ENCODE results near the gene SLC51B.
"Not testable (repeated sequence)": the region's sequence is repeated elsewhere in the genome, so short reads cannot be mapped to it uniquely, and the experiment has no call there.

The SLC51B gene

GRCh38 chr15:65067317-65067644, 22.1 kb downstream of the SLC51B start:
- no peak for DNase-seq

GRCh38 chr15:65067645-65068402, 22.6 kb downstream of the SLC51B start, which contains the start of gene RASL12:
RASL12 (minus strand) TSS chr15:65067991; CDS start chr15:65067835, 156 bp downstream.
- DNase-seq: no peak

- DNase-seq: no peak
Observed at GRCh38 chr15:65068403-65068788, 23.2 kb downstream of the SLC51B start.

- DNase-seq: no peak
Observed at GRCh38 chr15:65069179-65069578, 24.0 kb downstream of the SLC51B start.

- no peak for DNase-seq
Observed at GRCh38 chr15:65069779-65070546, 24.8 kb downstream of the SLC51B start.

GRCh38 chr15:65071381-65071811, 26.2 kb downstream of the SLC51B start:
- no peak for DNase-seq

- no peak for DNase-seq
Observed at GRCh38 chr15:65072027-65072426, 26.8 kb downstream of the SLC51B start.

GRCh38 chr15:65072617-65073016, 27.4 kb downstream of the SLC51B start:
- DNase-seq: no peak

- not testable (repeated sequence) for DNase-seq
Observed at GRCh38 chr15:65074946-65075345, 29.8 kb downstream of the SLC51B start.

- DNase-seq: not testable (repeated sequence)
Observed at GRCh38 chr15:65075607-65076395, 30.6 kb downstream of the SLC51B start.

GRCh38 chr15:65076486-65077290, 31.5 kb downstream of the SLC51B start, which contains the start of gene KBTBD13:
KBTBD13 (plus strand) TSS chr15:65076746; CDS start chr15:65076816, 70 bp downstream.
- no peak for DNase-seq

GRCh38 chr15:65077291-65077980, 32.2 kb downstream of the SLC51B start:
- no peak for DNase-seq

GRCh38 chr15:65077981-65078352, 32.8 kb downstream of the SLC51B start:
- no peak for DNase-seq

- no peak for DNase-seq
Observed at GRCh38 chr15:65079580-65079979, 34.4 kb downstream of the SLC51B start.

- DNase-seq: no peak
Observed at GRCh38 chr15:65081270-65081669, 36.1 kb downstream of the SLC51B start.

GRCh38 chr15:65081758-65082157, 36.6 kb downstream of the SLC51B start:
- no peak for DNase-seq

- no peak for DNase-seq
Observed at GRCh38 chr15:65082303-65082953, 37.2 kb downstream of the SLC51B start.

GRCh38 chr15:65083262-65083701, 38.1 kb downstream of the SLC51B start:
- no peak for DNase-seq

- DNase-seq: no peak
Observed at GRCh38 chr15:65084500-65085206, 39.5 kb downstream of the SLC51B start.

- no peak for DNase-seq
Observed at GRCh38 chr15:65085207-65085753, 40.1 kb downstream of the SLC51B start.

Data from NCI-H2029 (cell line).